Vagina (tissue), 2 donors: ENCODE results near the gene PTPRN2.

Experiments
- POLR2A ChIP-seq, 2 donors: fragments of 450-650 bp; IDR thresholded peaks; one replicate each; pipeline ENCODE4 v1.6.1; 2017; ENCODE audit warnings: antibody characterized with exemption in 2 of 2, mild to moderate bottlenecking in 2 of 2, moderate library complexity in 2 of 2
- POLR2AphosphoS5 ChIP-seq, 2 donors: sonication (generic); formaldehyde crosslinking; IDR thresholded peaks; one replicate each; pipeline ENCODE4 v1.9.0; 2017; ENCODE audit warnings: antibody characterized with exemption in 2 of 2, mild to moderate bottlenecking in 2 of 2, low read depth in 1 of 2; ENCODE audit not compliant: insufficient read depth in 1 of 2
- TF ChIP-seq, protein P1 (sequence below), 3 experiments: fragments of 450-650 bp in 2 of 3; fragments of 200-600 bp in 1 of 3; sonication (generic) in 1 of 3; IDR thresholded peaks; one replicate each; pipeline ENCODE4 v1.5.1; 2017 to 2019; ENCODE audit warnings: antibody characterized with exemption in 3 of 3, mild to moderate bottlenecking in 2 of 3, moderate library complexity in 2 of 3

DNA sequence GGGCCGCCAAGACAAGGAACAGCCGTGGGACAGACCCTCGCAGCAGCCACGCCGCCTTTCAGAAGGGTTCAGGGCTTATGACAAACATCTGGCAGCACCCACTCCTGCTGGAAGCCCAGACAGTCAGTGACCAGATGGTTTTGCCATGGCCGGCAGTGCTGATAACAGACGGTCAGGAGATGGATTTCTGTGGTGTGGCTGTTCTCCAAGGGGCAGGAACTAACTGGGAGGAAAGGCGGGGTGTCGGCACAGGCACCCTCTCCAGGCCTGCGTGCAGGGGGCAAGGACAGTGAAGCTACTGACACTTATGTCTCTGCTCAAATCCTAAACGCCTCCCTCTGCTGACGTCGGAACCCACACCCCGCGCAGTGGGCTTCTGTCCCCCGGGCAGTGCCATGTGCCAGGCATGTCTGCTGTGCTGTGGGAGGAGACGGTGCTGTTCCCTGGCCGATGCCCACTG is 834.8 kb downstream of the PTPRN2 start:
- TF ChIP-seq, protein P1, sequence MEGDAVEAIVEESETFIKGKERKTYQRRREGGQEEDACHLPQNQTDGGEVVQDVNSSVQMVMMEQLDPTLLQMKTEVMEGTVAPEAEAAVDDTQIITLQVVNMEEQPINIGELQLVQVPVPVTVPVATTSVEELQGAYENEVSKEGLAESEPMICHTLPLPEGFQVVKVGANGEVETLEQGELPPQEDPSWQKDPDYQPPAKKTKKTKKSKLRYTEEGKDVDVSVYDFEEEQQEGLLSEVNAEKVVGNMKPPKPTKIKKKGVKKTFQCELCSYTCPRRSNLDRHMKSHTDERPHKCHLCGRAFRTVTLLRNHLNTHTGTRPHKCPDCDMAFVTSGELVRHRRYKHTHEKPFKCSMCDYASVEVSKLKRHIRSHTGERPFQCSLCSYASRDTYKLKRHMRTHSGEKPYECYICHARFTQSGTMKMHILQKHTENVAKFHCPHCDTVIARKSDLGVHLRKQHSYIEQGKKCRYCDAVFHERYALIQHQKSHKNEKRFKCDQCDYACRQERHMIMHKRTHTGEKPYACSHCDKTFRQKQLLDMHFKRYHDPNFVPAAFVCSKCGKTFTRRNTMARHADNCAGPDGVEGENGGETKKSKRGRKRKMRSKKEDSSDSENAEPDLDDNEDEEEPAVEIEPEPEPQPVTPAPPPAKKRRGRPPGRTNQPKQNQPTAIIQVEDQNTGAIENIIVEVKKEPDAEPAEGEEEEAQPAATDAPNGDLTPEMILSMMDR (IDR thresholded peaks at IDR 0.05): no peak
- no peak for TF ChIP-seq POLR2A (IDR thresholded peaks at IDR 0.05)
- no peak for TF ChIP-seq POLR2AphosphoS5 (IDR thresholded peaks at IDR 0.05; ENCODE audit: insufficient read depth in 1 of 2, low read depth in 1 of 2)
